Fibroblast of mammary gland (primary cell): ENCODE data around the gene UNC80.
"Not testable (repeated sequence)": the region's sequence is repeated elsewhere in the genome, so short reads cannot be mapped to it uniquely, and the experiment has no call there.

Experiments
- DNase-seq: peaks from one replicate; pipeline ENCODE4 v3.0.0-alpha.2; 2010; ENCODE audit warnings: low read depth
- H3K4me3 ChIP-seq: 2 replicates; pipeline ENCODE4 v1.5.1; 2011; ENCODE audit warnings: low read depth, mild to moderate bottlenecking, low read length, moderate library complexity; ENCODE audit not compliant: control insufficient read depth
- CTCF ChIP-seq: conservative IDR thresholded peaks from 2 replicates; pipeline ENCODE4 v1.5.1; 2011; ENCODE audit warnings: low read depth, low read length, inconsistent platforms; ENCODE audit not compliant: control insufficient read depth, insufficient read depth

The UNC80 gene

GRCh38 chr2:209773377-209773776 lies 1.7 kb downstream of the UNC80 start:
- H3K4me3 ChIP-seq: no peak overlapping the region
- no peak for TF ChIP-seq CTCF
- no peak for DNase-seq

- TF ChIP-seq CTCF: no peak
Observed at GRCh38 chr2:209787416-209787815, 15.8 kb downstream of the UNC80 start.

GRCh38 chr2:209788925-209789324 lies 17.3 kb downstream of the UNC80 start:
- no peak for DNase-seq
- no peak overlapping the region for H3K4me3 ChIP-seq
- TF ChIP-seq CTCF: no peak

More at GRCh38 chr2:209787416-209787815, 15.8 kb downstream of the UNC80 start:
- H3K4me3 ChIP-seq: no peak overlapping the region
- no peak for DNase-seq

- no peak for DNase-seq
- TF ChIP-seq CTCF: no peak
- no peak overlapping the region for H3K4me3 ChIP-seq
Observed at GRCh38 chr2:209790066-209790728, 18.6 kb downstream of the UNC80 start.

- DNase-seq: no peak
- no peak for TF ChIP-seq CTCF
- no peak overlapping the region for H3K4me3 ChIP-seq
Observed at GRCh38 chr2:209791151-209791550, 19.5 kb downstream of the UNC80 start.

GRCh38 chr2:209795425-209795824 lies 23.8 kb downstream of the UNC80 start:
- not testable (repeated sequence) for H3K4me3 ChIP-seq, DNase-seq

- no peak overlapping the region for H3K4me3 ChIP-seq
- TF ChIP-seq CTCF: no peak
- no peak for DNase-seq
Observed at GRCh38 chr2:209805351-209805750, 33.7 kb downstream of the UNC80 start.
